Esophagus (tissue), 2 donors: Measurements from ENCODE around the gene VWA3B. TPM values are rescaled to one million over a fixed set of nuclear protein-coding genes. Genes with fewer than 3 reads are reported as not detected.
A peak's percentile ranks its signal among the peaks of the same experiment; 100 is the strongest.

Experiments used
- H3K27ac ChIP-seq, 2 donors: one replicate each; pipeline ENCODE4 v1.5.1; 2013; ENCODE audit warnings: low read depth in 2 of 2, mild to moderate bottlenecking in 2 of 2, inconsistent platforms in 1 of 2, low read length in 1 of 2, moderate library complexity in 1 of 2
- H3K27me3 ChIP-seq, 2 donors: one replicate each; pipeline ENCODE4 v1.6.1; 2013; ENCODE audit warnings: low read length in 2 of 2, control low read depth in 1 of 2, mild to moderate bottlenecking in 1 of 2; ENCODE audit not compliant: insufficient read depth in 2 of 2, control insufficient read depth in 1 of 2
- H3K36me3 ChIP-seq, 2 donors: one replicate each; pipeline ENCODE4 v1.6.1; 2013; ENCODE audit warnings: low read length in 1 of 2; ENCODE audit not compliant: control insufficient read depth in 2 of 2, insufficient read depth in 2 of 2
- H3K4me1 ChIP-seq, 2 donors: one replicate each; pipeline ENCODE4 v1.6.1; 2013; ENCODE audit warnings: low read length in 1 of 2; ENCODE audit not compliant: control insufficient read depth in 2 of 2, insufficient read depth in 2 of 2
- H3K4me3 ChIP-seq, 2 donors: one replicate each; pipeline ENCODE4 v1.5.1; 2013; ENCODE audit warnings: low read length in 2 of 2, mild to moderate bottlenecking in 2 of 2, low read depth in 1 of 2, moderate library complexity in 1 of 2
- H3K9me3 ChIP-seq, 2 donors: one replicate each; pipeline ENCODE4 v1.6.1; 2013; ENCODE audit warnings: mild to moderate bottlenecking in 2 of 2, low read depth in 1 of 2, low read length in 1 of 2, moderate library complexity in 1 of 2; ENCODE audit not compliant: control insufficient read depth in 2 of 2, insufficient read depth in 1 of 2
- WGBS, 2 donors: extraction: QIAGEN DNeasy Blood & Tissue Kit; methylation state at CpG; one replicate each; pipeline ENCODE4 v1.1.7; 2013; 5-methylcytosine and 5-hydroxymethylcytosine counted together
- polyA plus RNA-seq, 2 donors: library from polyadenylated mRNA; stranded (reverse); fragments of 200-250 nt; gene quantifications; one replicate each; pipeline ENCODE4 v1.2.3, GENCODE V29; 2013
- donor health status: healthy with polysubstance abuse.
- donor health status: Bipolar disorder and iron deficiency.

The VWA3B gene
- polyA plus RNA-seq, 2 donors = 0.01 to 0.02 TPM

GRCh38 chr2:98084869-98085238 is 2.1 kb upstream of the VWA3B start:
- Histone ChIP-seq H3K36me3 (no peaks in the 10 kb centered on the region), H3K4me3 (no peak overlapping the region), H3K4me1 (peaks cover 3 to 11% of the 10 kb centered on the region in 2 donors), H3K27ac (no peak overlapping the region), H3K9me3 (no peaks in the 10 kb centered on the region), H3K27me3 (no peaks in the 10 kb centered on the region)
- WGBS, 2 donors = 57 to 63% methylated on average over 3 of the region's 3 CpGs

GRCh38 chr2:98085649-98086048 is 1.3 kb upstream of the VWA3B start:
- 62 to 73% methylated on average over 5 of the region's 5 CpGs for WGBS, 2 donors
- H3K9me3 ChIP-seq = no peaks in the 10 kb centered on the region
- no peak overlapping the region for H3K27ac ChIP-seq
- no peak overlapping the region for H3K4me3 ChIP-seq
- H3K36me3 ChIP-seq = no peaks in the 10 kb centered on the region
- peaks cover 3 to 11% of the 10 kb centered on the region in 2 donors for H3K4me1 ChIP-seq
- H3K27me3 ChIP-seq = no peaks in the 10 kb centered on the region

GRCh38 chr2:98087447-98088020 is 567 bp downstream of the VWA3B start:
- Histone ChIP-seq H3K27me3 (no peaks in the 10 kb centered on the region), H3K4me3 (peak overlapping the region; percentile 56 to 61), H3K4me1 (peaks cover 3 to 11% of the 10 kb centered on the region in 2 donors), H3K9me3 (no peaks in the 10 kb centered on the region), H3K27ac (peak overlapping the region in 1 of 2 donors; percentile 37), H3K36me3 (no peaks in the 10 kb centered on the region)
- WGBS, 2 donors = 42 to 53% methylated on average over 13 of the region's 13 CpGs

DNA sequence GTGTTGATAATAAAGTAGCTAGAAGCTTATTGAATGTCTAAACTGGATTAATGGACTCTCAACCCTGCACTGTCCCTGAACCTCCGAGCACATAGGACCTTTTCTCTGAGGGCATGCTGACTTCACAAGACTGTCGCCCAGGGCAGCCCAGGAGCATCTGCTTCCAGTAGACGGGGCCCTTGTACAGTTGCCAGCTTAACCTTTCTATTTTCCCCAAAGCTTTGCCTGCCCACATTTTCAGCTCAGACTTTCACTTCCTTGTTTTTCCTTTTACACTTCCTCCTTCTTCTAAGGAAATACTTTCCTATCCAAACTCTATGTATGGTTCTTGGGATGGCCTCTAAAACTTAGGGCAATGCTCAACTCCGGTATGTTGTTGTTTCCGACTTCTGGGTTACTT is 1.3 kb downstream of the VWA3B start:
- Histone ChIP-seq H3K27ac (no peak overlapping the region), H3K4me1 (peaks cover 3 to 11% of the 10 kb centered on the region in 2 donors), H3K9me3 (no peaks in the 10 kb centered on the region), H3K4me3 (no peak overlapping the region), H3K36me3 (no peaks in the 10 kb centered on the region), H3K27me3 (no peaks in the 10 kb centered on the region)
- 77 to 86% methylated on average over 5 of the region's 5 CpGs for WGBS, 2 donors

GRCh38 chr2:98089941-98090340 is 3.0 kb downstream of the VWA3B start:
- H3K4me1 ChIP-seq = peaks cover 3 to 11% of the 10 kb centered on the region in 2 donors
- no peak overlapping the region for H3K4me3 ChIP-seq
- H3K9me3 ChIP-seq = no peaks in the 10 kb centered on the region
- no peaks in the 10 kb centered on the region for H3K27me3 ChIP-seq
- no peaks in the 10 kb centered on the region for H3K36me3 ChIP-seq
- H3K27ac ChIP-seq = no peak overlapping the region

DNA sequence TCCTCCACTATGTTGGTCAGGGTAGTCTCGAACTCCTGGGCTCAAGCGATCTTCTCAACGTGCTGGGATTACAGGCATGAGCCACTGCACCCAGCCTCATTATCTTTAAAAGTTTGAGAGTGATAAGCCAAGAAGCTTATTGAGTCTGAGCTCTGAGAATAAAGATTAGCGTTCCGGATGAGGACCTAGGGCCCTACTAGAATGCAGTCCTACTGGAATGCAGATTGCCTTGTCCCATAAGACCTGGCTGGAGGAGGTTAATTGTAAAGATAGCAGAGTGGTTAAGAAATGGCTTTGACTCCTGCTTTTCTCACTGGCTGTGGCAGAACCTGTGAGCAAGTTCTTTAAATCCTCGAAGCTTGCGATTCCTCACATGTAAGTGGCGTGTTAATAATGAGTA is 4.0 kb downstream of the VWA3B start:
- H3K4me3 ChIP-seq = no peak overlapping the region
- H3K27ac ChIP-seq = no peak overlapping the region
- WGBS, 2 donors = 82 to 93% methylated on average over 8 of the region's 8 CpGs
- no peaks in the 10 kb centered on the region for H3K9me3 ChIP-seq
- no peaks in the 10 kb centered on the region for H3K36me3 ChIP-seq
- peaks cover 3 to 9% of the 10 kb centered on the region in 2 donors for H3K4me1 ChIP-seq
- no peaks in the 10 kb centered on the region for H3K27me3 ChIP-seq

DNA sequence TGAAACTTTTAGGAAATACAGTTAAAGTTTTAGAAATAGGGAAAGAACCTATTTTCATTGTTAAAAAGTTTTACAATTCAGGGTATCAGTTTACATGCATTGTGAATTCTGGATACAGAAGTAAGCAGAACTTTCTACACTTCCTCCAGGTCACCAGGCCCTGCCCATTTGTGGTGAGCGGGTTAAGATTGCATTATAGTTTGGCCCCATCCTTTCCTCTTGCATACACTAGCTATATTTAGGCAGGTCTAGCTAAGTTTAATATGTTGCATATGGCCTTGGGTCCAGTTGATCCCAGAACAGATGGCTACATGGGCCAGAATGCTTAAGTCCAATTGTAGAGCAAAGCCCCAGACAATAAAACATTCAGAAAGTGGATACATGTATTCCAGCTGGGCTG is 4.8 kb downstream of the VWA3B start:
- 91 to 93% methylated on average over 1 of the region's 1 CpG for WGBS, 2 donors
- H3K4me3 ChIP-seq = no peak overlapping the region
- H3K27me3 ChIP-seq = no peaks in the 10 kb centered on the region
- peaks cover 3 to 5% of the 10 kb centered on the region in 2 donors for H3K4me1 ChIP-seq
- H3K36me3 ChIP-seq = no peaks in the 10 kb centered on the region
- no peaks in the 10 kb centered on the region for H3K9me3 ChIP-seq
- H3K27ac ChIP-seq = no peak overlapping the region

DNA sequence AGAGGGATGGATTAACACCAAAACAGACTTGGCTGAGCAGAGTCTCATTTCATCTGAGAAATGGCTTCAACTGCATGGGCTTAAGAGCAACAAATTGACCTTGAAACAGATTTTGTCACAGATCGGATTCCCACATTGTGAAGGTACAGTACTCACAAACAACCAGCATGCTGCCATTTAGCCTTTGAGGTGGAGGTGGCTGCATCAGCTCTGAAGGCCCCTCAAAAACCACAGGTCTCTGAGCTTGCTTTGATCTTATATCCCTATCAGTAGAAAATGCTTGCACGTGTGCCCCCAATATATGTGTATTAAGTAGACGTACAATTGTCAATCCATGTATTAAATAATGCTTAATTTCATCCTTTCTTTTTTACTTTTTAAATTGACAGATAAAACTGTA is 6.2 kb downstream of the VWA3B start:
- H3K9me3 ChIP-seq = no peaks in the 10 kb centered on the region
- H3K36me3 ChIP-seq = no peaks in the 10 kb centered on the region
- 83 to 90% methylated on average over 3 of the region's 3 CpGs for WGBS, 2 donors

DNA sequence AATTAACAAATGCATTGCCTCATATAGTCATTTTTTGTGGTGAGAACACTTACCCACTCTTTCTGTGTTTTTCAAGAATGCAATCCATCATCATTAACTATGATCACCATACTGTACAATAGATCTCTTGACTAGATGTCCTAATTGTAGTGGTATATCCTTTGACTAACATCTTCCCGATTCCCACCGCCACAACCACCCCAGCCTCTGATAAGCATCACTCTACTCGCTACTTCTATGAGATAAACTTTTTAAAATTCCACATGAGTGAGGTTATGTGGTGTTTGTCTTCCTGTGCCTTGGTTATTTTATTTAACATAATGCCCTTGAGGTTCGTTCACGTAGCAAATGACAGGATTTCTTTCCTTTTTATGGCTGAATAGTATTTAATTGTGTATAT is 6.6 kb downstream of the VWA3B start:
- Histone ChIP-seq H3K9me3 (no peaks in the 10 kb centered on the region), H3K36me3 (no peaks in the 10 kb centered on the region), H3K27me3 (no peaks in the 10 kb centered on the region), H3K27ac (no peak overlapping the region), H3K4me3 (no peak overlapping the region), H3K4me1 (no peaks in the 10 kb centered on the region)
- WGBS, 2 donors = 81 to 85% methylated on average over 5 of the region's 5 CpGs

More for the DNA sequence above, 6.2 kb downstream of the VWA3B start:
- no peaks in the 10 kb centered on the region for H3K4me1 ChIP-seq
- H3K4me3 ChIP-seq = no peak overlapping the region
- no peak overlapping the region for H3K27ac ChIP-seq
- H3K27me3 ChIP-seq = no peaks in the 10 kb centered on the region

DNA sequence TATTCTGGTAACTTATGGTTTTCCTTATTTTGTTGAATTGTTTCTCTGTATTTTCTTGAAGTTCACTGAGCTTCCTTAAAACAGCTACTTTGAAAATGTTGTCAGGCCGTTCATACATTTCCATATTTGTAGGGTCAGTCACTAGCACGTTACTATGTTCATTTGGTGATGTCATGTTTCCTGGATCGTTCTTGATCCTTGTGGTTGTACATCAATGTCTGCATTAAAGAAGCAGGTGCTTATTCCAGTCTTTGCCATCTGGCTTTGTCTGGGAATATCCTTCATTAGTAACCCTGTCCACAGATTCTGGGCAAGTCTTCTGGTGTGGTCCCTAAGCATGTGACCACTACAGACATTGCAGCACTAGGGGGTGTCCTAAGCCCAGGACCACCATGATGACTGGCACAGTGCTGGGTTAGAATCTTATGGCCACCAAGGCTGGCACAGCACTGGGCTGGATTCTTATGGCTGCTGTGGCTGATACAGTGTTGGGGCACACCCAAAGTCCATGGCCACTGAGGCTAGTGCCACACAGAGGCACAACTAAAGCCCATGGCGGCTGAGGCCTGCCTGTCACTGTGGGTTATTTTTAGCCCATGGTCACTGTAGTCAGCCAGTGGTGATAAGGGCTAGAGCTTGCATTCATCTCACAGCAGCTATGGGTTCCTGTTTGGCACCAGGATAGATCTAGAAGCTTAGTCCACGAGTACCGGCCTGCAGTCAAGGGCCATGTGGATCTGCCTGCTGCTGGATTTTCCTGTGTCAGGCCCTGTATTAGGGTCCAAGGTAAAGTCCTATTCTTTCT is 13.2 kb downstream of the VWA3B start:
- H3K9me3 ChIP-seq = peaks cover 0 to 3% of the 10 kb centered on the region in 2 donors
- H3K27me3 ChIP-seq = no peaks in the 10 kb centered on the region
- H3K36me3 ChIP-seq = no peaks in the 10 kb centered on the region
- no peaks in the 10 kb centered on the region for H3K4me1 ChIP-seq
- H3K4me3 ChIP-seq = no peak overlapping the region
- no peak overlapping the region for H3K27ac ChIP-seq
- 73 to 82% methylated on average over 6 of the region's 6 CpGs for WGBS, 2 donors
